ENCODE measurements around the gene CHCHD6.

DNA sequence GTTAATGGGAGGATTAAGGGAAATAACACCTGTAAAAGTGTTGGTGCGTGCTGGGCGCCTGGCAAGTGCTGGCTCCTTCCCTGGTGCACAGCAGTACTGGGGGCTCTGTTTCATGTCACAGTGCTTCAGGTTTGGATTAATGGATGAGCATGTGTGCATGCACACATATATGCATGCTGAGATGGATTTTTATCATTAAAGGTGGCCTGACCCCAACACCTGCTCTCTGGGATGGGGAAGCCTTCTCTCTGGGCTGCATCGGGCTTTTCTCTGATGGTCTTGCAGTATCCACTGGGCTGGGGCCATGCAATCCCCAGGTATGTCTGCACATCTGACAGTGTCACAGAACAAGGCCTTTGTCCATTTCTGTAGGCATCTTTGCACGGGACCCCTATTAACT lies 151.3 kb downstream of the CHCHD6 start:
- TF ChIP-seq TAF1 (IDR thresholded peaks at IDR 0.05; ENCODE audit: borderline replicate concordance, insufficient read depth, low read length): no peak
- TF ChIP-seq POLR2AphosphoS5 (IDR thresholded peaks at IDR 0.05; ENCODE audit: low read depth, low read length): no peak
- TF ChIP-seq, protein P1, sequence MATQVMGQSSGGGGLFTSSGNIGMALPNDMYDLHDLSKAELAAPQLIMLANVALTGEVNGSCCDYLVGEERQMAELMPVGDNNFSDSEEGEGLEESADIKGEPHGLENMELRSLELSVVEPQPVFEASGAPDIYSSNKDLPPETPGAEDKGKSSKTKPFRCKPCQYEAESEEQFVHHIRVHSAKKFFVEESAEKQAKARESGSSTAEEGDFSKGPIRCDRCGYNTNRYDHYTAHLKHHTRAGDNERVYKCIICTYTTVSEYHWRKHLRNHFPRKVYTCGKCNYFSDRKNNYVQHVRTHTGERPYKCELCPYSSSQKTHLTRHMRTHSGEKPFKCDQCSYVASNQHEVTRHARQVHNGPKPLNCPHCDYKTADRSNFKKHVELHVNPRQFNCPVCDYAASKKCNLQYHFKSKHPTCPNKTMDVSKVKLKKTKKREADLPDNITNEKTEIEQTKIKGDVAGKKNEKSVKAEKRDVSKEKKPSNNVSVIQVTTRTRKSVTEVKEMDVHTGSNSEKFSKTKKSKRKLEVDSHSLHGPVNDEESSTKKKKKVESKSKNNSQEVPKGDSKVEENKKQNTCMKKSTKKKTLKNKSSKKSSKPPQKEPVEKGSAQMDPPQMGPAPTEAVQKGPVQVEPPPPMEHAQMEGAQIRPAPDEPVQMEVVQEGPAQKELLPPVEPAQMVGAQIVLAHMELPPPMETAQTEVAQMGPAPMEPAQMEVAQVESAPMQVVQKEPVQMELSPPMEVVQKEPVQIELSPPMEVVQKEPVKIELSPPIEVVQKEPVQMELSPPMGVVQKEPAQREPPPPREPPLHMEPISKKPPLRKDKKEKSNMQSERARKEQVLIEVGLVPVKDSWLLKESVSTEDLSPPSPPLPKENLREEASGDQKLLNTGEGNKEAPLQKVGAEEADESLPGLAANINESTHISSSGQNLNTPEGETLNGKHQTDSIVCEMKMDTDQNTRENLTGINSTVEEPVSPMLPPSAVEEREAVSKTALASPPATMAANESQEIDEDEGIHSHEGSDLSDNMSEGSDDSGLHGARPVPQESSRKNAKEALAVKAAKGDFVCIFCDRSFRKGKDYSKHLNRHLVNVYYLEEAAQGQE (IDR thresholded peaks at IDR 0.05; ENCODE audit: insufficient read depth in 1 of 2, low read depth in 2 of 2, low read length in 2 of 2): no peak
- no peak for TF ChIP-seq SIN3A (IDR thresholded peaks at IDR 0.05; ENCODE audit: borderline replicate concordance, insufficient read depth, low read length)
- no peak for TF ChIP-seq FOXP2 (optimal IDR thresholded peaks at IDR 0.05; ENCODE audit: borderline replicate concordance, extremely low read depth, extremely low read length, insufficient read depth)
